ENCODE results near the gene GAS2. TPM values are rescaled to one million over a fixed set of nuclear protein-coding genes. Genes with fewer than 3 reads are reported as not detected.

Gene GAS2
- total RNA-seq, 1 donor from 2014 or later = 10.3 TPM

DNA sequence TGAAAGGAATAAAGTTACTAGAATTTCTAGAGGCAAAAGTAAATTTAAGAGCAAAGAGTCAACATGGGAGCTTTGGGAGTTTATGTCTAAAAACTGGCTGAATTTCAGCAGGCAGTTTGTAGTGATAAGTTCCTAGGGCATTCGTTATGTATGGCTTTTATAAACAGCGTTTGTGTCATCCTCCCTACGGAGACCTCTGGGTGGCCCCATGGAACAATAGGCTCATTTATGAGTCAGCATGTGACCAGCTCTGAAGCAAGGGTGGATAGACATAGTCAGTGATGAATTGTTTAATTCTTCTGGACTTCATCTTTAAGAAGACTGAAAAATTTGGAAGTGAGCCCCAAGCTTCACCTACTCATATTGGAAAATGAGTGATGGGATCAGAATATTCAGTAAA is 126.1 kb downstream of the GAS2 start:
- TF ChIP-seq, protein P1, sequence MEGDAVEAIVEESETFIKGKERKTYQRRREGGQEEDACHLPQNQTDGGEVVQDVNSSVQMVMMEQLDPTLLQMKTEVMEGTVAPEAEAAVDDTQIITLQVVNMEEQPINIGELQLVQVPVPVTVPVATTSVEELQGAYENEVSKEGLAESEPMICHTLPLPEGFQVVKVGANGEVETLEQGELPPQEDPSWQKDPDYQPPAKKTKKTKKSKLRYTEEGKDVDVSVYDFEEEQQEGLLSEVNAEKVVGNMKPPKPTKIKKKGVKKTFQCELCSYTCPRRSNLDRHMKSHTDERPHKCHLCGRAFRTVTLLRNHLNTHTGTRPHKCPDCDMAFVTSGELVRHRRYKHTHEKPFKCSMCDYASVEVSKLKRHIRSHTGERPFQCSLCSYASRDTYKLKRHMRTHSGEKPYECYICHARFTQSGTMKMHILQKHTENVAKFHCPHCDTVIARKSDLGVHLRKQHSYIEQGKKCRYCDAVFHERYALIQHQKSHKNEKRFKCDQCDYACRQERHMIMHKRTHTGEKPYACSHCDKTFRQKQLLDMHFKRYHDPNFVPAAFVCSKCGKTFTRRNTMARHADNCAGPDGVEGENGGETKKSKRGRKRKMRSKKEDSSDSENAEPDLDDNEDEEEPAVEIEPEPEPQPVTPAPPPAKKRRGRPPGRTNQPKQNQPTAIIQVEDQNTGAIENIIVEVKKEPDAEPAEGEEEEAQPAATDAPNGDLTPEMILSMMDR (conservative IDR thresholded peaks at IDR 0.05; ENCODE audit: low read depth, low read length) = no peak
- DNase-seq (ENCODE audit: low read depth) = no peak

GRCh38 chr11:22795914-22796313 is 129.5 kb downstream of the GAS2 start:
- no peak overlapping the region for H3K4me3 ChIP-seq (ENCODE audit: low read depth, low read length)
- TF ChIP-seq, protein P1 (conservative IDR thresholded peaks at IDR 0.05; ENCODE audit: low read depth, low read length) = no peak
- DNase-seq (ENCODE audit: low read depth) = no peak

More for the DNA sequence above, 126.1 kb downstream of the GAS2 start:
- H3K4me3 ChIP-seq (ENCODE audit: low read depth, low read length) = no peak overlapping the region

DNA sequence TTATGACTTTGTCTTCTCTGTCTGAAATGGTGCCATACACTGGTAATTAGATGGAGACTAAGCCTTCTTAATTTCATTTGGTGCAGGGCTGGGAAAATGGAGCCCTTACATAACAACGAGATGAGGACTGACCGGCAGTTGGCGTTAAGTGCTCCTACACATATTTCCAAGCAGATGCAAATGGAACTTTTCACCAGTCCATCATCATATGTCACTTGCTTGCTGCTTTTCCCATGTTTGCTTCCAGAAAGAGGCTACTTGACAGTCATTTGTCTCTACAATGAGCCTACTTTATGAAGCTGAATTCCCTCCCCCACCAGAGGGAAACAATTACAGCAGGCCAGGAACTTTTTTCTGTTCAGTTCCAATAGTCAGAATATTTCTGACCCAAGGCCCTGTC is 130.6 kb downstream of the GAS2 start:
- no peak overlapping the region for H3K4me3 ChIP-seq (ENCODE audit: low read depth, low read length)
- TF ChIP-seq, protein P1 (conservative IDR thresholded peaks at IDR 0.05; ENCODE audit: low read depth, low read length) = no peak
- DNase-seq (ENCODE audit: low read depth) = no peak

- no peak for DNase-seq (ENCODE audit: low read depth)
- TF ChIP-seq, protein P1 (conservative IDR thresholded peaks at IDR 0.05; ENCODE audit: low read depth, low read length) = no peak
- H3K4me3 ChIP-seq (ENCODE audit: low read depth, low read length) = no peak overlapping the region
Measured at GRCh38 chr11:22798901-22799300, 132.5 kb downstream of the GAS2 start.

GRCh38 chr11:22800482-22800881 is 134.1 kb downstream of the GAS2 start:
- TF ChIP-seq, protein P1 (conservative IDR thresholded peaks at IDR 0.05; ENCODE audit: low read depth, low read length) = no peak
- DNase-seq (ENCODE audit: low read depth) = no peak
- H3K4me3 ChIP-seq (ENCODE audit: low read depth, low read length) = no peak overlapping the region

GRCh38 chr11:22802861-22803260 is 136.4 kb downstream of the GAS2 start:
- H3K4me3 ChIP-seq (ENCODE audit: low read depth, low read length) = no peak overlapping the region
- TF ChIP-seq, protein P1 (conservative IDR thresholded peaks at IDR 0.05; ENCODE audit: low read depth, low read length) = no peak
- DNase-seq (ENCODE audit: low read depth) = no peak

DNA sequence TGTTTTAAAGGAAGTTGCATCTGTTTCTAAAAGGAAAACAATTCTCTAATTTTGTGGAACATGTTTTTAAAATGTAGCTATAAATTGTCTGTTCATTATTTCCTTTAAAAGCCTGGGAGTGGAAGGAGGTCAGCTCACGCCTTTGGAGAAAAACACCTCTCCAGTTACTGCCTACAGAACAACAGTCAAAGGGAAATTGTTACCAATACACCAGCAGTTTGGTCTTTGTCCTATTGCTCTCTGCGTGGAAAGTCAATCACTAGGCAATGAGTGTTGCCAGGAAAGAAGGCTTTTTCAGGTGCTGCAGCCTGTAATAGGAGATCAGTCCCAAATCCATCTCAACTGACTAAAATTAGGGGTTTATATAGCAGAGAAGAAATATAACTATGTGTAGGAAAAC is 141.0 kb downstream of the GAS2 start:
- no peak for DNase-seq (ENCODE audit: low read depth)
- TF ChIP-seq, protein P1 (conservative IDR thresholded peaks at IDR 0.05; ENCODE audit: low read depth, low read length) = no peak
- H3K4me3 ChIP-seq (ENCODE audit: low read depth, low read length) = no peak overlapping the region
